Cardiac septum (tissue), 1 donor: ENCODE results near the gene SLC25A47. TPM values are rescaled to one million over a fixed set of nuclear protein-coding genes. Genes with fewer than 3 reads are reported as not detected.
A peak's percentile ranks its signal among the peaks of the same experiment; 100 is the strongest.
"Not testable (repeated sequence)": the region's sequence is repeated elsewhere in the genome, so short reads cannot be mapped to it uniquely, and the experiment has no call there.

ENCODE experiments used
- DNase-seq: peaks from one replicate; pipeline ENCODE4 v3.0.0-alpha.2; 2020; ENCODE audit warnings: low spot score
- intact Hi-C: fragments of 100-400 bp; cut with DNase I; formaldehyde crosslinking; loops from one replicate; pipeline ENCODE4 v1.14.0; 2022
- total RNA-seq: library from RNA; stranded (reverse); fragmentation: NEBNext Ultra II Directional; extraction: Animal tissue kit (Norgen Biotek cat#: 25700); gene quantifications from one replicate; pipeline ENCODE4 v1.2.1, GENCODE V29; 2021
- donor health status: DM: no; HTN: no; CAD: no.

SLC25A47 gene
- total RNA-seq, 1 donor from 2014 or later = not detected

GRCh38 chr14:100302616-100303015, 20.5 kb upstream of the SLC25A47 start:
- no peak for DNase-seq
- intact Hi-C loops = no loop called here

GRCh38 chr14:100303179-100303578, 20.0 kb upstream of the SLC25A47 start:
- intact Hi-C loops = no loop called here
- DNase-seq = no peak

- intact Hi-C loops = loop anchor here (2.0 kb wide), 1 partner anchor 73 kb away; the partner anchor contains the start of gene WDR25
- no peak for DNase-seq
Measured at GRCh38 chr14:100303925-100304324, 19.2 kb upstream of the SLC25A47 start.

GRCh38 chr14:100304825-100305323, 18.3 kb upstream of the SLC25A47 start:
- no peak for DNase-seq
- intact Hi-C loops = loop anchor here (2.0 kb wide), 1 partner anchor 72 kb away; the partner anchor contains the start of gene WDR25

GRCh38 chr14:100305324-100306100, 17.6 kb upstream of the SLC25A47 start:
- DNase-seq = no peak
- intact Hi-C loops = loop anchor here (2.0 kb wide), 1 partner anchor 71 kb away; the partner anchor contains the start of gene WDR25

GRCh38 chr14:100306101-100306997, 16.8 kb upstream of the SLC25A47 start, which contains the start of gene SLC25A29:
Gene SLC25A29, minus strand, starts transcription at chr14:100306444. Its CDS starts 212 bp downstream, at chr14:100306232.
- intact Hi-C loops = no loop called here

GRCh38 chr14:100306998-100307765, 16.0 kb upstream of the SLC25A47 start:
- no peak for DNase-seq

More at GRCh38 chr14:100306101-100306997, 16.8 kb upstream of the SLC25A47 start, which contains the start of gene SLC25A29:
- peak; percentile 93 for DNase-seq

GRCh38 chr14:100307766-100308426, 15.2 kb upstream of the SLC25A47 start:
- intact Hi-C loops = no loop called here
- no peak for DNase-seq

More at GRCh38 chr14:100306998-100307765, 16.0 kb upstream of the SLC25A47 start:
- intact Hi-C loops = no loop called here

- DNase-seq, intact Hi-C loops: not testable (repeated sequence)
Measured at GRCh38 chr14:100308427-100308792, 14.7 kb upstream of the SLC25A47 start.

- no peak for DNase-seq
- intact Hi-C loops = no loop called here
Measured at GRCh38 chr14:100309028-100309737, 14.0 kb upstream of the SLC25A47 start.

GRCh38 chr14:100312110-100312876, 10.8 kb upstream of the SLC25A47 start:
- DNase-seq, intact Hi-C loops: not testable (repeated sequence)

GRCh38 chr14:100312877-100313400, 10.2 kb upstream of the SLC25A47 start:
- DNase-seq = no peak
- intact Hi-C loops = no loop called here

- intact Hi-C loops = no loop called here
- DNase-seq = no peak
Measured at GRCh38 chr14:100313464-100314230, 9.5 kb upstream of the SLC25A47 start.

GRCh38 chr14:100314724-100315123, 8.4 kb upstream of the SLC25A47 start:
- DNase-seq = no peak
- intact Hi-C loops = no loop called here

- intact Hi-C loops = no loop called here
- DNase-seq = no peak
Measured at GRCh38 chr14:100317389-100317788, 5.8 kb upstream of the SLC25A47 start.
